Motor neuron (in vitro differentiated cells): ENCODE measurements around the gene WT1. TPM values are rescaled to one million over a fixed set of nuclear protein-coding genes. Genes with fewer than 3 reads are reported as not detected.

Source experiments
- ATAC-seq, 8 experiments: fragments of 200-7000 bp; cut with Tn5 transposase; replicated peaks in 6 of 8; 2 replicates each; pipeline ENCODE4 v1.8.0; 2021; ENCODE audit warnings: mild to moderate bottlenecking in 8 of 8, moderate library complexity in 8 of 8
- H3K27ac ChIP-seq, 2 donors: fragments of 250-450 bp; sonication (Bioruptor Pico); 2 replicates each; pipeline ENCODE4 v1.9.0; 2021; ENCODE audit warnings: antibody characterized with exemption in 2 of 2, mild to moderate bottlenecking in 2 of 2, moderate library complexity in 1 of 2
- H3K4me1 ChIP-seq, 2 donors: fragments of 250-450 bp; sonication (Bioruptor Pico); replicated peaks in 1 of 2; 2 replicates each; pipeline ENCODE4 v1.6.1; 2021; ENCODE audit warnings: antibody characterized with exemption in 2 of 2, mild to moderate bottlenecking in 2 of 2, moderate library complexity in 1 of 2
- H3K4me3 ChIP-seq, 5 donors: fragments of 250-450 bp; sonication (Bioruptor Pico); 2 replicates each; pipeline ENCODE4 v1.9.0; 2021; ENCODE audit warnings: antibody characterized with exemption in 5 of 5, mild to moderate bottlenecking in 5 of 5, moderate library complexity in 4 of 5
- WGBS, 10 experiments: fragments of 450-650 bp; shearing (Covaris generic); methylation state at CpG; one replicate each; pipeline ENCODE4 v1.0.0; 2022; 5-methylcytosine and 5-hydroxymethylcytosine counted together
- in situ Hi-C, 9 experiments: fragments of 400-800 bp; cut with MboI; loops; one replicate each; pipeline ENCODE4 v1.15.0; 2021; ENCODE audit warnings: low sequenced_read_pairs in 9 of 9, low pct_unique_long_range_greater_than_20kb in 2 of 9; ENCODE audit not compliant: unreplicated experiment in 9 of 9
- total RNA-seq, 8 experiments: library from RNA; unstranded; fragments of 300-600 nt; gene quantifications; 2 replicates each; pipeline versions ENCODE4 v1.2.3 to v1.2.4, GENCODE V29; 2022

The WT1 gene
- total RNA-seq, 8 experiments from 2014 or later = 0.04 to 0.43 (median 0.15) TPM; not detected in 2

DNA sequence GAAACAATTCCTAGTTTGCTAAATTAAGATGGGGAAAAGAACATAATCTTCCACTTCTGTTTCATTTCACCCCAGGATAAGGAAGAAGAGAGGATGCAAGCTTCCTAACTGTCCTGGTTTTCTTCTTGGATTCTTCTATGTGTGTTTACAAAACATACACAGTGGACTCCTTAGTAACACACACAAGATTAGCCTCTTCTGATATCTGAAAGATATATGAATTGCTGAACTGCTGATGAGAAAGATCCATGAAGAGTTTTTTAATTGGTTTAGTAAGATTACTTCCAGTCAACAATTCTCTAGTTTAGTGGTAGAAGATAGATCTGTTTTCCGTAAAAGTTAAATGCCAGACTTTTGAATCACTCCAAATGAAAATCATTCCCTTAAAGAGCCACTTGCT, 86.8 kb downstream of the WT1 start:
- peaks cover 2 to 4% of the 10 kb centered on the region in 2 donors for H3K4me1 ChIP-seq
- no peak for ATAC-seq
- 0 to 100% (median 40%) methylated on average over 1 of the region's 1 CpG; no CpG with 5 or more reads in 1 of the 10 experiments for WGBS, 10 experiments
- in situ Hi-C loops = no loop called here
- no peak overlapping the region for H3K27ac ChIP-seq
- no peak overlapping the region for H3K4me3 ChIP-seq

DNA sequence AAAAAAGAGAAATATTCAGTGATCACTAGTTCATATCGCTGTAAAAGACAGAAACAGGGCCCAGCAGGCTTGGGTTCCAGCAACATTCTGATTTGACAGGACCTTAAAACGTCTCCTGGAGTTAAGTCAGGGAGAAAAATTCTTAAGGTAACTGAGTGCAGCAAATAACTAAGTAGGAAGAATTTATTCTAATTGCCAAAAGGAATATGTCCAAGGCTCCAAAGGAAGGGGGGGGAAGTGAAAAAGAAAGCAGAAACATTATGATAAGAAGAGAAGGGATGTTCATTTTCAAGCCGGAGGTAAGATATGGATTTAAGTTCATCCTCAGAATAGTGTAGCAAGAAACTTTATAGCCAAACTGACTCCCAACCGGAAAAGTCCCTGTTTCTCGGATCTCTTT, 90.4 kb downstream of the WT1 start:
- in situ Hi-C loops = no loop called here
- no peaks in the 10 kb centered on the region for H3K4me1 ChIP-seq
- no peak for ATAC-seq
- H3K27ac ChIP-seq = no peak overlapping the region
- 0 to 88% (median 73%) methylated on average over 2 to 5 of the region's 5 CpGs for WGBS, 10 experiments
- no peak overlapping the region for H3K4me3 ChIP-seq

GRCh38 chr11:32343325-32344008, 91.9 kb downstream of the WT1 start:
- Histone ChIP-seq H3K27ac (no peak overlapping the region), H3K4me1 (no peaks in the 10 kb centered on the region), H3K4me3 (no peak overlapping the region)
- no peak for ATAC-seq
- in situ Hi-C loops = no loop called here
- 11 to 100% (median 89%) methylated on average over 1 to 3 of the region's 3 CpGs; no CpG with 5 or more reads in 1 of the 10 experiments for WGBS, 10 experiments

DNA sequence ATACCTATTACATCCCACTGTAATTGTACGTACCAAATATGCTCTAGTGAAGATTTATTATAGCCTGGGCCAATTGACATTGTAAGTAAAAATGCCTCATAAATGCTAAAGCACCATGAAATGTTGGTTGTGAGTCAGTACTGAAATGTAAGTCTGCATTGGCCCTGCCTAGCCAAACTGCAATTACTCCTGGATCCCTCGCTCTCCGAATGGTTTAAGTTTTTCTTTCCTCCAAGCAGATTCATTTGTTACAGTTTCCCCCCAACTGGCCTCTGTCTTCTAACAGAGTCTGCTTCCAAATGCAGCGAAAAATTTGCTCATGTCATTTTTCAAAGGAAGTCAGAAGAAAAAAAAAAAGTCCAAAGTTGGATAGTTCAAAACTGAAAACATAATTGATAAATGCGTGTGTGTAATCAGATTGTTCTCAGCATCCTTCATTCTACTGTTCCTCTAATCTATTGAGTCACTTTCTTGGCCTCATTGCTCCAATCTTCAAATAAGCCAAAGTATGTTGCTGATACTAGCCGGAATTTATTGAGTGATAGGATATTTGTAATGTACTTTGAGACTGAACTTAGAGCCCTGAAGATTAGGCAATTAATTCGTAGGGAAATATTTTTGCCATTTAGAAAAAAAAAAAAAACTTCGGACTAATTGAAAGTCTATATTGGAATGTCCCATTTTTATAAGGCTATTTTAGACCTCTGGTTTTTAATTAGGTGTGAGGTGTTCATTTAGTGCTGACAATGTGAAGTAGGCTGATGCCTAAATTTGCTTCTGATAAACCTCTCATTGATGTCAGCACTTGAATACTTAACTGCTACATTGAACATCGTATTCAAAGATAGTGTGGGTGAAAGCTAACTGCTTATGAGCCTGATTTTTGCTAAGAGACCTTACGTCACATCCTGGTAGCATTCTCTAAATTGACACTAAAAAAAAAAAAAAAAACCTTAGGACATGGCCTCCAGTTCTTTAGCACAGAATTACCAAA, 93.4 kb downstream of the WT1 start:
- 18 to 87% (median 80%) methylated on average over 3 to 9 of the region's 10 CpGs for WGBS, 10 experiments
- ATAC-seq = no peak
- H3K4me1 ChIP-seq = no peaks in the 10 kb centered on the region
- H3K4me3 ChIP-seq = no peak overlapping the region
- in situ Hi-C loops = no loop called here
- no peak overlapping the region for H3K27ac ChIP-seq

DNA sequence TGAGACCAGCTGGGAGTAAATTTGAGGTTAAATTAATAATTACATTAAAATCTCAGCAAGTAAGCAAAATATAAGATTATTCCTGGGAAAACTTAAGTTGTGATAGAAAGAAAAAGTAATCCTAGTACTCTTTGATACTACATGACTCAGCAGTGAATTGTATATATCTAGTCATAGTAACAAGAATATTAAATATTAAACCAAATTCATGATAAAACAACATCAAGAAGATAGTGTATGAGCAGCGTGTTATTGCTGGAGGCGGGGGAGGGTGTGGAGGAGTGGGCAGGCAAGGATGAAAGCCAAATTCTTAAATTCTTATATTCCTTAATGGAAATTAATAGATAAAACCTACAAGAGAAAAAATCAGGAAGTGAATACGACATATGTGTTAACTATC, 95.2 kb downstream of the WT1 start:
- H3K4me1 ChIP-seq = no peaks in the 10 kb centered on the region
- in situ Hi-C loops = no loop called here
- 33 to 96% (median 84%) methylated on average over 1 to 3 of the region's 3 CpGs for WGBS, 10 experiments

More for the DNA sequence above, 95.2 kb downstream of the WT1 start:
- ATAC-seq = no peak
- no peak overlapping the region for H3K27ac ChIP-seq
- no peak overlapping the region for H3K4me3 ChIP-seq

Other genes starting within 250 kb of the WT1 start
- 100 to 1,000 TPM; 186 to 447 (median 281) TPM for gene EIF3M, start 148.3 kb upstream of the WT1 start, total RNA-seq